H9 (cell line): Measurements from ENCODE around the gene IL31. TPM values are rescaled to one million over a fixed set of nuclear protein-coding genes. Genes with fewer than 3 reads are reported as not detected.

Source experiments
- DNase-seq: peaks from one replicate; pipeline ENCODE4 v3.0.0-alpha.2; 2017
- H2AFZ ChIP-seq: one replicate; pipeline ENCODE4 v1.6.1; 2013; ENCODE audit warnings: mild to moderate bottlenecking, low read length, control low read depth, moderate library complexity
- H2AK5ac ChIP-seq: 2 replicates; pipeline ENCODE4 v1.6.1; 2013; ENCODE audit warnings: low read length, control low read depth, mixed read lengths; ENCODE audit not compliant: insufficient read length
- H2BK120ac ChIP-seq: one replicate; pipeline ENCODE4 v1.6.1; 2013; ENCODE audit warnings: low read depth, mild to moderate bottlenecking, low read length, control low read depth, inconsistent platforms; ENCODE audit not compliant: poor library complexity, severe bottlenecking
- H2BK12ac ChIP-seq: 2 replicates; pipeline ENCODE4 v1.6.1; 2013; ENCODE audit warnings: low read length, control low read depth, mixed read lengths, low read depth; ENCODE audit not compliant: insufficient read length
- H2BK15ac ChIP-seq: 2 replicates; pipeline ENCODE4 v1.6.1; 2013; ENCODE audit warnings: low read depth, low read length, control low read depth
- H2BK20ac ChIP-seq: one replicate; pipeline ENCODE4 v1.6.1; 2013; ENCODE audit warnings: low read depth, mild to moderate bottlenecking, low read length, control low read depth, inconsistent platforms; ENCODE audit not compliant: poor library complexity, severe bottlenecking
- H2BK5ac ChIP-seq: 2 replicates; pipeline ENCODE4 v1.6.1; 2013; ENCODE audit warnings: low read length, control low read depth, mixed read lengths; ENCODE audit not compliant: insufficient read length
- H3K14ac ChIP-seq: 2 replicates; pipeline ENCODE4 v1.6.1; 2013; ENCODE audit warnings: low read length, control low read depth; ENCODE audit not compliant: insufficient read depth
- H3K18ac ChIP-seq: 2 replicates; pipeline ENCODE4 v1.6.1; 2013; ENCODE audit warnings: low read depth, mild to moderate bottlenecking, mixed read lengths, low read length, control low read depth; ENCODE audit not compliant: insufficient read length
- H3K23ac ChIP-seq: 2 replicates; pipeline ENCODE4 v1.6.1; 2013; ENCODE audit warnings: low read length, control low read depth, mixed read lengths, low read depth; ENCODE audit not compliant: insufficient read length
- H3K23me2 ChIP-seq: 2 replicates; pipeline ENCODE4 v1.6.1; 2013; ENCODE audit warnings: low read depth, mild to moderate bottlenecking, mixed read lengths, low read length, control low read depth; ENCODE audit not compliant: insufficient read length, poor library complexity, severe bottlenecking
- H3K27ac ChIP-seq: 2 replicates; pipeline ENCODE4 v1.5.1; 2013; ENCODE audit warnings: low read length, control low read depth, mixed read lengths, low read depth; ENCODE audit not compliant: insufficient read length
- H3K27me3 ChIP-seq: 2 replicates; pipeline ENCODE4 v1.6.1; 2013; ENCODE audit warnings: low read length, control low read depth, inconsistent platforms; ENCODE audit not compliant: insufficient read depth
- H3K4ac ChIP-seq: 2 replicates; pipeline ENCODE4 v1.6.1; 2013; ENCODE audit warnings: low read depth, mild to moderate bottlenecking, control low read depth, inconsistent platforms, low read length, moderate library complexity
- H3K4me1 ChIP-seq: 2 replicates; pipeline ENCODE4 v1.6.1; 2013; ENCODE audit warnings: low read length, control low read depth, inconsistent platforms; ENCODE audit not compliant: insufficient read depth
- H3K4me2 ChIP-seq: 2 replicates; pipeline ENCODE4 v1.6.1; 2013; ENCODE audit warnings: low read length, control low read depth, mixed read lengths; ENCODE audit not compliant: insufficient read length, insufficient read depth
- H3K56ac ChIP-seq: 2 replicates; pipeline ENCODE4 v1.6.1; 2013; ENCODE audit warnings: low read depth, mild to moderate bottlenecking, mixed read lengths, low read length, control low read depth; ENCODE audit not compliant: insufficient read length
- H3K79me1 ChIP-seq: 2 replicates; pipeline ENCODE4 v1.6.1; 2013; ENCODE audit warnings: low read depth, mild to moderate bottlenecking, moderate library complexity, low read length, control low read depth, inconsistent platforms; ENCODE audit not compliant: insufficient read depth, poor library complexity, severe bottlenecking
- H3K79me2 ChIP-seq: 2 replicates; pipeline ENCODE4 v1.6.1; 2013; ENCODE audit warnings: low read length, control low read depth, inconsistent platforms; ENCODE audit not compliant: insufficient read depth
- H3K9ac ChIP-seq: 2 replicates; pipeline ENCODE4 v1.6.1; 2013; ENCODE audit warnings: low read length, control low read depth, mixed read lengths; ENCODE audit not compliant: insufficient read length; ENCODE audit errors: extremely low read depth
- H3K9me3 ChIP-seq: one replicate; pipeline ENCODE4 v1.6.1; 2013; ENCODE audit warnings: low read depth, low read length, inconsistent platforms; ENCODE audit not compliant: control insufficient read depth
- H3T11ph ChIP-seq: one replicate; pipeline ENCODE4 v1.6.1; 2013; ENCODE audit warnings: mild to moderate bottlenecking, low read length, control low read depth, inconsistent platforms
- H4K20me1 ChIP-seq: one replicate; pipeline ENCODE4 v1.6.1; 2013; ENCODE audit not compliant: control insufficient read depth, insufficient read length, insufficient read depth
- H4K5ac ChIP-seq: 2 replicates; pipeline ENCODE4 v1.6.1; 2013; ENCODE audit warnings: low read depth, mild to moderate bottlenecking, mixed read lengths, low read length, control low read depth; ENCODE audit not compliant: insufficient read length
- H4K8ac ChIP-seq: replicated peaks from 2 replicates; pipeline ENCODE4 v1.6.1; 2013; ENCODE audit warnings: low read length, control low read depth, mixed read lengths, low read depth; ENCODE audit not compliant: insufficient read length
- H4K91ac ChIP-seq: 2 replicates; pipeline ENCODE4 v1.6.1; 2013; ENCODE audit warnings: low read depth, mild to moderate bottlenecking, moderate library complexity, mixed read lengths, low read length, control low read depth; ENCODE audit not compliant: insufficient read length
- H3K27ac Mint-ChIP-seq, 3 experiments: 2 replicates in 2 of 3; 3 replicates in 1 of 3; pipeline ENCODE4 v1.8.0; 2020 to 2021; ENCODE audit warnings: mixed read lengths in 3 of 3, mild to moderate bottlenecking in 1 of 3, moderate library complexity in 1 of 3
- H3K27me3 Mint-ChIP-seq: 2 replicates; pipeline ENCODE4 v1.8.0; 2021; ENCODE audit warnings: low read depth, mild to moderate bottlenecking, moderate library complexity, mixed read lengths
- H3K36me3 Mint-ChIP-seq, 3 experiments: 2 replicates in 2 of 3; 3 replicates in 1 of 3; pipeline ENCODE4 v1.8.0; 2020 to 2021; ENCODE audit warnings: low read depth in 3 of 3, mixed read lengths in 3 of 3; ENCODE audit not compliant: insufficient read depth in 1 of 3
- H3K4me1 Mint-ChIP-seq, 2 experiments: 2 replicates each; pipeline ENCODE4 v1.8.0; 2020; ENCODE audit warnings: mixed read lengths in 2 of 2
- H3K4me3 Mint-ChIP-seq, 2 experiments: 2 replicates in 1 of 2; 3 replicates in 1 of 2; pipeline ENCODE4 v1.8.0; 2020 to 2021; ENCODE audit warnings: mild to moderate bottlenecking in 2 of 2, mixed read lengths in 2 of 2, moderate library complexity in 1 of 2
- H3K9me3 Mint-ChIP-seq, 2 experiments: 2 replicates in 1 of 2; 3 replicates in 1 of 2; pipeline ENCODE4 v1.8.0; 2020; ENCODE audit warnings: mild to moderate bottlenecking in 2 of 2, mixed read lengths in 2 of 2, moderate library complexity in 1 of 2
- WGBS: extraction: QIAGEN DNeasy Blood & Tissue Kit; methylation state at CpG from one replicate; pipeline ENCODE4 v1.1.7; 2013; ENCODE audit warnings: missing lambda C conversion rate, low lambda C conversion rate, mixed read lengths; ENCODE audit not compliant: insufficient read length; ENCODE audit errors: extremely low coverage; 5-methylcytosine and 5-hydroxymethylcytosine counted together
- total RNA-seq: library from RNA; stranded (reverse); gene quantifications from 2 replicates; pipeline ENCODE4 v1.2.1, GENCODE V29; 2021
- TF ChIP-seq, protein P1 (sequence below): fragments of 200-600 bp; sonication (generic); conservative IDR thresholded peaks from 3 replicates; pipeline ENCODE4 v1.8.0; 2021; ENCODE audit warnings: antibody characterized with exemption, mild to moderate bottlenecking

The IL31 gene
- total RNA-seq, 1 experiment from 2014 or later, result not detected

DNA sequence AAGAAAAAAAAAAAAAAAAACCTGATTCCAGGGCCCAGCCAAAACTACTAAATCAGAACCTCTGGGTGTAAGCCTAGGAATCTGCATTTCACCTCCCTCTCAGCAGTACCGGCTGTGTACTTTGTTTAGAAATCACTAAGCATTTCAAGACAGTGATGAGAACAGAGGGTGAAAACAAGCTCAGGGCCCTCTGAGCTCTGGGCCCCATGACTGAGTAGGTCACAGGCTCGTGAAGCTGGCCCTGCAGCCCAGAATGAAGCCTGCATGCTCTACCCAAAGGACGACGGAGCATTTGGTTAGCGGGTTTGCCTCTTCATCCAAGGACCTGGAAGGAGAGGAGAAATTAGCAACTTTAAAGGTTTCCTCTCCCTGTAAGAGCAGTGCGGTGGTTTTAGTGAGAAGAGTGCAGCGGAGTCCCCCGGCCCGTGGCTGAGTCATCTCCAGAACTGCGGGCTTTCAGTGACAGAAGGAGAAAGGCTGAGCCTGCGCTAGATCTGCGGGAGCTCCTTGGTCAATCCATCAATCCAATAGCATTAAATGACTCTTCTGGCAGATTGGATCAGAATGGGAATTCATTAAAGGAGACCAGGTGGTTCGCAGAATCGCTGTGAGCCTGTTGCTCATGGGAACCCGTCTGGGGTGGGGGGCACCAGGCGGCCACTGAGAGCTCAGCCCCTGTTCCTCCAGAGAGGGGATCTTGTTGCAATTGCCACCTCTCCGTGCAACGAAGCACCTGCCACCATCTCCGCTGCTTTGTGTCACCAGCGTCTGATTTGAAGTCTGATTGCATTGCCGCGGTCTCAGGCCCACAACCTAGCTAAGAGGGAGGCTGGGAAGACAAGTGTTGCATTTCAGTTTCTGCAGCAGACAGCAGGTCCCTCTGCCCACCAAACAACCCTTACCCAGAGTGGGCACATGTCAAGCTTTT is 7.3 kb downstream of the IL31 start:
- H3K27me3 ChIP-seq, result no peaks in the 10 kb centered on the region
- no peaks in the 10 kb centered on the region for H3K9me3 ChIP-seq
- H3K23ac ChIP-seq, result no peak overlapping the region
- H3K4me1 Mint-ChIP-seq, result peaks cover 5 to 6% of the 10 kb centered on the region in 2 experiments; a peak in 2 of 4 replicates
- H4K8ac ChIP-seq, result no peak overlapping the region
- no peak overlapping the region for H3K4ac ChIP-seq
- no peak overlapping the region for H3K4me2 ChIP-seq
- no peak overlapping the region for H2BK12ac ChIP-seq
- no peak overlapping the region for H2BK5ac ChIP-seq
- no peaks in the 10 kb centered on the region for H3K79me1 ChIP-seq
- no peaks in the 10 kb centered on the region for H3K23me2 ChIP-seq
- H3K56ac ChIP-seq, result no peak overlapping the region
- no peak overlapping the region for H4K91ac ChIP-seq
- H2BK120ac ChIP-seq, result no peak overlapping the region
- H3K4me1 ChIP-seq, result no peaks in the 10 kb centered on the region
- no peak overlapping the region for H3K27ac Mint-ChIP-seq
- H4K20me1 ChIP-seq, result no peaks in the 10 kb centered on the region
- no peak overlapping the region for H3T11ph ChIP-seq
- no peak overlapping the region for H2BK20ac ChIP-seq
- H2BK15ac ChIP-seq, result no peak overlapping the region
- no CpG with 5 or more reads among the region's 22 CpGs for WGBS
- H3K36me3 Mint-ChIP-seq, result no peaks in the 10 kb centered on the region
- DNase-seq, result no peak
- H2AK5ac ChIP-seq, result no peak overlapping the region
- H3K9me3 Mint-ChIP-seq, result no peaks in the 10 kb centered on the region
- H3K14ac ChIP-seq, result no peak overlapping the region
- H3K27ac ChIP-seq, result no peak overlapping the region
- no peak overlapping the region for H4K5ac ChIP-seq
- no peak overlapping the region for H3K9ac ChIP-seq
- H3K18ac ChIP-seq, result no peak overlapping the region
- H2AFZ ChIP-seq, result no peak overlapping the region
- TF ChIP-seq, protein P1, sequence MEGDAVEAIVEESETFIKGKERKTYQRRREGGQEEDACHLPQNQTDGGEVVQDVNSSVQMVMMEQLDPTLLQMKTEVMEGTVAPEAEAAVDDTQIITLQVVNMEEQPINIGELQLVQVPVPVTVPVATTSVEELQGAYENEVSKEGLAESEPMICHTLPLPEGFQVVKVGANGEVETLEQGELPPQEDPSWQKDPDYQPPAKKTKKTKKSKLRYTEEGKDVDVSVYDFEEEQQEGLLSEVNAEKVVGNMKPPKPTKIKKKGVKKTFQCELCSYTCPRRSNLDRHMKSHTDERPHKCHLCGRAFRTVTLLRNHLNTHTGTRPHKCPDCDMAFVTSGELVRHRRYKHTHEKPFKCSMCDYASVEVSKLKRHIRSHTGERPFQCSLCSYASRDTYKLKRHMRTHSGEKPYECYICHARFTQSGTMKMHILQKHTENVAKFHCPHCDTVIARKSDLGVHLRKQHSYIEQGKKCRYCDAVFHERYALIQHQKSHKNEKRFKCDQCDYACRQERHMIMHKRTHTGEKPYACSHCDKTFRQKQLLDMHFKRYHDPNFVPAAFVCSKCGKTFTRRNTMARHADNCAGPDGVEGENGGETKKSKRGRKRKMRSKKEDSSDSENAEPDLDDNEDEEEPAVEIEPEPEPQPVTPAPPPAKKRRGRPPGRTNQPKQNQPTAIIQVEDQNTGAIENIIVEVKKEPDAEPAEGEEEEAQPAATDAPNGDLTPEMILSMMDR, result no peak
- no peaks in the 10 kb centered on the region for H3K79me2 ChIP-seq
- peaks cover 3% of the 10 kb centered on the region for H3K27me3 Mint-ChIP-seq
- no peak overlapping the region for H3K4me3 Mint-ChIP-seq
